Measurements from ENCODE around the gene OSBPL5.

OSBPL5 gene

GRCh38 chr11:3105791-3106735 lies 59.0 kb downstream of the OSBPL5 start:
- no peak for TF ChIP-seq CTCF (IDR thresholded peaks at IDR 0.05)
- H3K4me3 ChIP-seq = no peak overlapping the region
- H3K27ac ChIP-seq = no peak overlapping the region
- no peak for DNase-seq (ENCODE audit: low spot score)

GRCh38 chr11:3104961-3105790 lies 59.9 kb downstream of the OSBPL5 start:
- no peak for DNase-seq (ENCODE audit: low spot score)
- no peak overlapping the region for H3K27ac ChIP-seq
- no peak for TF ChIP-seq CTCF (IDR thresholded peaks at IDR 0.05)
- H3K4me3 ChIP-seq = no peak overlapping the region

GRCh38 chr11:3104051-3104714 lies 60.9 kb downstream of the OSBPL5 start:
- DNase-seq (ENCODE audit: low spot score) = no peak
- no peak overlapping the region for H3K27ac ChIP-seq
- no peak for TF ChIP-seq CTCF (IDR thresholded peaks at IDR 0.05)
- no peak overlapping the region for H3K4me3 ChIP-seq

GRCh38 chr11:3103076-3103475 lies 62.0 kb downstream of the OSBPL5 start:
- TF ChIP-seq CTCF (IDR thresholded peaks at IDR 0.05) = no peak
- Histone ChIP-seq H3K27ac (no peak overlapping the region), H3K4me3 (no peak overlapping the region)
- DNase-seq (ENCODE audit: low spot score) = no peak

- no peak for TF ChIP-seq CTCF (IDR thresholded peaks at IDR 0.05)
- no peak overlapping the region for H3K4me3 ChIP-seq
- H3K27ac ChIP-seq = no peak overlapping the region
- DNase-seq (ENCODE audit: low spot score) = no peak
Observed at GRCh38 chr11:3102641-3102921, 62.5 kb downstream of the OSBPL5 start.

- H3K27ac ChIP-seq = no peak overlapping the region
- no peak for DNase-seq (ENCODE audit: low spot score)
- no peak overlapping the region for H3K4me3 ChIP-seq
- TF ChIP-seq CTCF (IDR thresholded peaks at IDR 0.05) = no peak
Observed at GRCh38 chr11:3101921-3102640, 63.0 kb downstream of the OSBPL5 start.
